Measurements from ENCODE around the gene TTC7B. TPM values are rescaled to one million over a fixed set of nuclear protein-coding genes. Genes with fewer than 3 reads are reported as not detected.

TTC7B gene
- polyA plus RNA-seq, 1 donor from 2014 or later = 19.9 TPM

- H3K79me2 ChIP-seq (replicated peaks; ENCODE audit: insufficient read depth, low read length) = no peaks in the 10 kb centered on the region
Observed at GRCh38 chr14:90747909-90748308, 68.3 kb downstream of the TTC7B start.

DNA sequence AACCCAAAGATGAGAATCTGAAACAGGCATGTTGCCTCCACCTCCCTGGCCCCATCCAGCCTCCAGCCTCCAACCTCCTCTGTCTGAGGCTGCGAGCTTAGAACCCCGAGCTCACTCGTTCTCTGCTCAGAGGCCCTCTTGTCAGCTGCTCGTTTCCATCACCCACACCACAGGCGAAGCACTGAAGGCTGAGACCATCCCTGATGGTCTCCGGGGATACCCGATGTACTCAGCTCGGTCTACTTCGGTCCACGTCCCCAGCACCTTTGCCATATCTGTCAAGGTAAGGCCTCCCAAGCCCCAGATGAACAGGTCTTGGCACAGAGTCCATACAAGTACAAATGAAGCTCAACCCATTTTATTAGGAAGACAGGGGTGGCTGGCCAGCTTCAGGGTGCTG, 72.4 kb downstream of the TTC7B start:
- Histone ChIP-seq H3K9me2 (ENCODE audit: insufficient read depth, low read length) (no peaks in the 10 kb centered on the region), H3F3A (ENCODE audit: insufficient read depth, low read length, poor library complexity, severe bottlenecking) (no peaks in the 10 kb centered on the region), H3K27ac (ENCODE audit: low read length) (no peak overlapping the region), H3K36me3 (ENCODE audit: insufficient read depth, low read length) (no peaks in the 10 kb centered on the region), H3K9ac (ENCODE audit: low read length) (no peak overlapping the region), H3K4me2 (ENCODE audit: low read length) (no peak overlapping the region), H3K9me3 (ENCODE audit: low read length) (no peaks in the 10 kb centered on the region), H3K79me2 (replicated peaks; ENCODE audit: insufficient read depth, low read length) (no peaks in the 10 kb centered on the region), H3K27me3 (ENCODE audit: insufficient read depth, low read depth, low read length) (no peaks in the 10 kb centered on the region), H2AFZ (ENCODE audit: low read depth, low read length) (no peak overlapping the region), H4K20me1 (ENCODE audit: insufficient read depth) (no peaks in the 10 kb centered on the region), H3K4me3 (ENCODE audit: low read length) (no peak overlapping the region)
- TF ChIP-seq SMC3 (conservative IDR thresholded peaks at IDR 0.05; ENCODE audit: poor library complexity) = no peak
- no peak for TF ChIP-seq MXI1 (conservative IDR thresholded peaks at IDR 0.05; ENCODE audit: poor library complexity, severe bottlenecking)
- TF ChIP-seq EP300 (conservative IDR thresholded peaks at IDR 0.05; ENCODE audit: poor library complexity, severe bottlenecking) = no peak
- TF ChIP-seq RAD21 (conservative IDR thresholded peaks at IDR 0.05) = no peak
- TF ChIP-seq TAF1 (IDR thresholded peaks at IDR 0.05; ENCODE audit: low read depth) = no peak
- no peak for TF ChIP-seq POLR2AphosphoS5 (IDR thresholded peaks at IDR 0.05)
- TF ChIP-seq, protein P1, sequence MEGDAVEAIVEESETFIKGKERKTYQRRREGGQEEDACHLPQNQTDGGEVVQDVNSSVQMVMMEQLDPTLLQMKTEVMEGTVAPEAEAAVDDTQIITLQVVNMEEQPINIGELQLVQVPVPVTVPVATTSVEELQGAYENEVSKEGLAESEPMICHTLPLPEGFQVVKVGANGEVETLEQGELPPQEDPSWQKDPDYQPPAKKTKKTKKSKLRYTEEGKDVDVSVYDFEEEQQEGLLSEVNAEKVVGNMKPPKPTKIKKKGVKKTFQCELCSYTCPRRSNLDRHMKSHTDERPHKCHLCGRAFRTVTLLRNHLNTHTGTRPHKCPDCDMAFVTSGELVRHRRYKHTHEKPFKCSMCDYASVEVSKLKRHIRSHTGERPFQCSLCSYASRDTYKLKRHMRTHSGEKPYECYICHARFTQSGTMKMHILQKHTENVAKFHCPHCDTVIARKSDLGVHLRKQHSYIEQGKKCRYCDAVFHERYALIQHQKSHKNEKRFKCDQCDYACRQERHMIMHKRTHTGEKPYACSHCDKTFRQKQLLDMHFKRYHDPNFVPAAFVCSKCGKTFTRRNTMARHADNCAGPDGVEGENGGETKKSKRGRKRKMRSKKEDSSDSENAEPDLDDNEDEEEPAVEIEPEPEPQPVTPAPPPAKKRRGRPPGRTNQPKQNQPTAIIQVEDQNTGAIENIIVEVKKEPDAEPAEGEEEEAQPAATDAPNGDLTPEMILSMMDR (IDR thresholded peaks at IDR 0.05; ENCODE audit: poor library complexity, severe bottlenecking) = no peak
- TF ChIP-seq EZH2 (IDR thresholded peaks at IDR 0.05; ENCODE audit: borderline replicate concordance, insufficient read depth, low read length, poor library complexity, severe bottlenecking) = no peak
- TF ChIP-seq, protein P2, sequence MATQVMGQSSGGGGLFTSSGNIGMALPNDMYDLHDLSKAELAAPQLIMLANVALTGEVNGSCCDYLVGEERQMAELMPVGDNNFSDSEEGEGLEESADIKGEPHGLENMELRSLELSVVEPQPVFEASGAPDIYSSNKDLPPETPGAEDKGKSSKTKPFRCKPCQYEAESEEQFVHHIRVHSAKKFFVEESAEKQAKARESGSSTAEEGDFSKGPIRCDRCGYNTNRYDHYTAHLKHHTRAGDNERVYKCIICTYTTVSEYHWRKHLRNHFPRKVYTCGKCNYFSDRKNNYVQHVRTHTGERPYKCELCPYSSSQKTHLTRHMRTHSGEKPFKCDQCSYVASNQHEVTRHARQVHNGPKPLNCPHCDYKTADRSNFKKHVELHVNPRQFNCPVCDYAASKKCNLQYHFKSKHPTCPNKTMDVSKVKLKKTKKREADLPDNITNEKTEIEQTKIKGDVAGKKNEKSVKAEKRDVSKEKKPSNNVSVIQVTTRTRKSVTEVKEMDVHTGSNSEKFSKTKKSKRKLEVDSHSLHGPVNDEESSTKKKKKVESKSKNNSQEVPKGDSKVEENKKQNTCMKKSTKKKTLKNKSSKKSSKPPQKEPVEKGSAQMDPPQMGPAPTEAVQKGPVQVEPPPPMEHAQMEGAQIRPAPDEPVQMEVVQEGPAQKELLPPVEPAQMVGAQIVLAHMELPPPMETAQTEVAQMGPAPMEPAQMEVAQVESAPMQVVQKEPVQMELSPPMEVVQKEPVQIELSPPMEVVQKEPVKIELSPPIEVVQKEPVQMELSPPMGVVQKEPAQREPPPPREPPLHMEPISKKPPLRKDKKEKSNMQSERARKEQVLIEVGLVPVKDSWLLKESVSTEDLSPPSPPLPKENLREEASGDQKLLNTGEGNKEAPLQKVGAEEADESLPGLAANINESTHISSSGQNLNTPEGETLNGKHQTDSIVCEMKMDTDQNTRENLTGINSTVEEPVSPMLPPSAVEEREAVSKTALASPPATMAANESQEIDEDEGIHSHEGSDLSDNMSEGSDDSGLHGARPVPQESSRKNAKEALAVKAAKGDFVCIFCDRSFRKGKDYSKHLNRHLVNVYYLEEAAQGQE (IDR thresholded peaks at IDR 0.05; ENCODE audit: borderline replicate concordance) = no peak

More at GRCh38 chr14:90747909-90748308, 68.3 kb downstream of the TTC7B start:
- Histone ChIP-seq H3F3A (ENCODE audit: insufficient read depth, low read length, poor library complexity, severe bottlenecking) (no peaks in the 10 kb centered on the region), H3K4me2 (ENCODE audit: low read length) (no peak overlapping the region), H4K20me1 (ENCODE audit: insufficient read depth) (no peaks in the 10 kb centered on the region), H3K9ac (ENCODE audit: low read length) (no peak overlapping the region), H3K27me3 (ENCODE audit: insufficient read depth, low read depth, low read length) (no peaks in the 10 kb centered on the region), H2AFZ (ENCODE audit: low read depth, low read length) (no peak overlapping the region), H3K9me2 (ENCODE audit: insufficient read depth, low read length) (no peaks in the 10 kb centered on the region), H3K4me3 (ENCODE audit: low read length) (no peak overlapping the region), H3K9me3 (ENCODE audit: low read length) (no peaks in the 10 kb centered on the region), H3K36me3 (ENCODE audit: insufficient read depth, low read length) (no peaks in the 10 kb centered on the region), H3K27ac (ENCODE audit: low read length) (no peak overlapping the region)
- TF ChIP-seq, protein P2 (IDR thresholded peaks at IDR 0.05; ENCODE audit: borderline replicate concordance) = no peak
- no peak for TF ChIP-seq RAD21 (conservative IDR thresholded peaks at IDR 0.05)
- no peak for TF ChIP-seq TAF1 (IDR thresholded peaks at IDR 0.05; ENCODE audit: low read depth)
- TF ChIP-seq EP300 (conservative IDR thresholded peaks at IDR 0.05; ENCODE audit: poor library complexity, severe bottlenecking) = no peak
- TF ChIP-seq POLR2AphosphoS5 (IDR thresholded peaks at IDR 0.05) = no peak
- TF ChIP-seq, protein P1 (IDR thresholded peaks at IDR 0.05; ENCODE audit: poor library complexity, severe bottlenecking) = no peak
- TF ChIP-seq SMC3 (conservative IDR thresholded peaks at IDR 0.05; ENCODE audit: poor library complexity) = no peak
- TF ChIP-seq MXI1 (conservative IDR thresholded peaks at IDR 0.05; ENCODE audit: poor library complexity, severe bottlenecking) = no peak
- TF ChIP-seq EZH2 (IDR thresholded peaks at IDR 0.05; ENCODE audit: borderline replicate concordance, insufficient read depth, low read length, poor library complexity, severe bottlenecking) = no peak
